Bone marrow (tissue), 2 donors: Measurements from ENCODE around the gene MATK.

ENCODE experiments used
- DNase-seq, 2 donors: peaks; one replicate each; lab custom pipeline; 2025; lab: John Stamatoyannopoulos, UW

MATK gene

DNA sequence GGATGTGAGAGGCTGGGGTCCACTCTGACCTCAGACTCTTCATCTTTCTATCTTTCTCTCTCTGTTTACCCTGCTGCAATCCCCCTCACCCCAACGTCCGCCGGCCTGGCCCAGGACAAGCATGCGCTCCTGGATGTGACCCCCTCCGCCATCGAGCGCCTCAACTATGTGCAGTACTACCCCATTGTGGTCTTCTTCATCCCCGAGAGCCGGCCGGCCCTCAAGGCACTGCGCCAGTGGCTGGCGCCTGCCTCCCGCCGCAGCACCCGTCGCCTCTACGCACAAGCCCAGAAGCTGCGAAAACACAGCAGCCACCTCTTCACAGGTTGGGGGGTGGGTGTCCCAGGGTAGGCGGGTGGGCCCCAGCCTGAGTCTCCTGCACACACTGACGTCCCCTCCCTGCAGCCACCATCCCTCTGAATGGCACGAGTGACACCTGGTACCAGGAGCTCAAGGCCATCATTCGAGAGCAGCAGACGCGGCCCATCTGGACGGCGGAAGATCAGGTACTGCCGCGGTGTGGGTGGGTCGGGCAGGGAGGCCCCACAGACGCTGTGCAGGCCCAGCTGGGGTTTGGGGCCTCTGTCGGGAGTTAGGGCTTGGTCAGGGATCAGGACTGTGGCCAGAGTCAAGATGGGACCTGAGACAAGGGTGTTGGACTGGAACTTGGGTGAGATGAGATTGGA, 39.7 kb downstream of the MATK start:
- no peak for DNase-seq

GRCh38 chr19:3745363-3746045, 40.7 kb downstream of the MATK start:
- no peak for DNase-seq

DNA sequence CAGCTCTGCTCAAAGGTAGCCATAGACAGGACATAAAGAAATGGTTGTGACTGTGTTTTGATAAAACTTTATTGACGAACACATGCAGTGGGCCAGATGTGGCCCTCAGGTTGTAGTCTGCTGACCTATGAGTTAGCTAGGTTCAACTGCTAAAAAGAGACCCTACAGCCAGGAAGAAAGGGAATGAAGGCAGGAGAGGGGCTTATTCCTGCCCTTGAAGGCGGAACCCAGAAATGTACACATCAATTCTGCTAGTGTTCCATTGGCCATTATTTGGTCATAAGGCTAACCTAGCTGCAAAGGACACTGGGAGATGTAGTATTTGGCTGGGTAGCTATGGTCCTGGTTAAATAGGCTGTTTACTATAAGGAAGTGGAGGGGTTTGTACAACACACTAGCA, 42.7 kb downstream of the MATK start:
- no peak for DNase-seq

DNA sequence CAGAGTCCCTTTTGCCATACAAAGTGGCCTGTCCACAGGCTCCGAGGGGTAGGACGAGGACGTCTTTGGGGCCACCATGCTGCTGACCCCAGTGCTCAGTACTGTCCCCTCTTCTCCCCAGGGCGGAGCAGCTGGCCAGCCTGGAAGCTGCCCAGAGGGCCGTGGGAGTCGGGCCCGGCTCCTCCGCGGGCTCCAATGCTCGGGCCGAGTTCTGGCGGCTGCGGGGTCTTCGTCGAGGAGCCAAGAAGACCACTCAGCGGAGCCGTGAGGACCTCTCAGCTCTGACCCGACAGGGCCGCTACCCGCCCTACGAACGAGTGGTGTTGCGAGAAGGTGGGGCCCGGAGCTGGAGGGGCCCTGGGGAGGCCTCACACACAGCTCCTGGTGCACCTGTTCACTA, 45.8 kb downstream of the MATK start:
- DNase-seq, result no peak

DNA sequence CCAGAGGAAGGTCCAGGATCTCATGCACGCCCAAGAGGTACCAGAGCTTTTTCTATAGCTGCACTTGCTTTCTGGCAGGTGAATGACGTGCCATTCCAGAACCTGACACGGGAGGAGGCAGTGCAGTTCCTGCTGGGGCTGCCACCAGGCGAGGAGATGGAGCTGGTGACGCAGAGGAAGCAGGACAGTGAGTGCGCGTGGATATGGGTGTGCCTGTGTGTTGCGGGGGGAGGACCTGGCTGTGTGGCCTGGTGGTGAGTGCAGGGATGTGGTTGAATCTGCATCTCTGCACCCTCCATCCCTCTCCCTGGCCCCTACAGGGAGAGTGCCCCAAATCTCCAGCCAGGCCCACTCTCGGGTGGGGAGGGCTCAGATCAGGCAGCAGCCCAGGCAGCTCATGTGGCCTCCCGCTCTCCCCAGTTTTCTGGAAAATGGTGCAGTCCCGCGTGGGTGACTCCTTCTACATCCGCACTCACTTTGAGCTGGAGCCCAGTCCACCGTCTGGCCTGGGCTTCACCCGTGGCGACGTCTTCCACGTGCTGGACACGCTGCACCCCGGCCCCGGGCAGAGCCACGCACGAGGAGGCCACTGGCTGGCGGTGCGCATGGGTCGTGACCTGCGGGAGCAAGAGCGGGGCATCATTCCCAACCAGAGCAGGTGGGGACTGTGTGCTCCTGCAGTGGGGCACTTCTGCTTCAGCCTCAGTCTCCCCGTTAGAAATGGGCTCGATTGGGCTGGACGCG, 47.5 kb downstream of the MATK start:
- DNase-seq, result no peak

DNA sequence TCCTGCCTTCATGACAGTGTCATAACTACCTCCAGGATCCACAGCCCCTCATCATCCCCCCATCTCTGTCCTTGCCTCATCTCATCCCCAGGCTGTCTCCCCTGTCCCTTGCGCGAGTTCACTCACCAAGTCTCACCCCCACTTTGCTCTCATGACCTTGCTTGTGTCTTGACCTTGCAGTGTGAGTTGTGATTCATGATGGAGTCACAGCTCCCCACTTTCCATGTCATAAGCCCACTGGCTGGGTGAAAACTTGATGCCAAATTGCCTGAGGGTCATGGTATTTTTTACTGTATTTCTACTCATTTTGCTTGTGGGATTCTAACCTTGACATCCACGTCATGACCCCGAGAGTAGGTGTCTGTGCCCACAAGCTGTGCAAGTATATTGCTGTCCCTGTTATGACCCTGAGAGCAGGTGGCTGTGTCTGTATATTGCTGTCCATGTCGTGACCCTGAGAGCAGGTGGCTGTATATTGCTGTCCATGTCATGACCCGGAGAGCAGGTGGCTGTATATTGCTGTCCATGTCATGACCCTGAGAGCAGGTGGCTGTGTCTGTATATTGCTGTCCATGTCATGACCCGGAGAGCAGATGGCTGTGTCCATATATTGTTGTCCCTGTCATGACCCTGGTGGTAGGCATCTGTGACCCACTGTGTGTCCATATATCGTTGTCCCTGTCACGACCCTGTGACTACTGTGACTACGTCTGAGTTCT, 48.5 kb downstream of the MATK start:
- DNase-seq, result no peak

DNA sequence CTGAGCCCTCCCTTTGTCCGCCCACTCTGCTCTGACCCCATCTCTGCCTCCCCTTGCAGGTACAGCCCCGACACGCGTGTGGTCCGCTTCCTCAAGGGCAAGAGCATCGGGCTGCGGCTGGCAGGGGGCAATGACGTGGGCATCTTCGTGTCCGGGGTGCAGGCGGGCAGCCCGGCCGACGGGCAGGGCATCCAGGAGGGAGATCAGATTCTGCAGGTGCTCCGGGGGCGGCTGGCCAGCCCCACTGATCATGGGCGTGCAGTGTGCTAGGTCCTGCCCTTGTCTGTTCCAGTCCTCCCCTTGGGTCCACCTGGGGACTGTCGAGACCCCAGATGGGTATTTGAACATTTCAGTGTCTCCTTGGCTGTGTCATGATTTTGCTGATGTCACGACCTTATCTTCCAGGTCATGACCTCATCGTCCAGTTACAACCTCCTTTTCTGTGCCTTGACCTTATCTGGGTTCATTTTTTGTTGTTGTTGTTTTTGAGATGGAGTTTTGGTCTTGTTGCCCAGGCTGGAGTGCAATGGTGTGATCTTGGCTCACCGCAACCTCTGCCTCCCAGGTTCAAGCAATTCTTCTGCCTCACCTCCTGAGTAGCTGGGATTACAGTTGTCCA, 50.0 kb downstream of the MATK start:
- no peak for DNase-seq

- no peak for DNase-seq
These were observed 51.9 kb downstream of the MATK start for GRCh38 chr19:3734310-3734600.

DNA sequence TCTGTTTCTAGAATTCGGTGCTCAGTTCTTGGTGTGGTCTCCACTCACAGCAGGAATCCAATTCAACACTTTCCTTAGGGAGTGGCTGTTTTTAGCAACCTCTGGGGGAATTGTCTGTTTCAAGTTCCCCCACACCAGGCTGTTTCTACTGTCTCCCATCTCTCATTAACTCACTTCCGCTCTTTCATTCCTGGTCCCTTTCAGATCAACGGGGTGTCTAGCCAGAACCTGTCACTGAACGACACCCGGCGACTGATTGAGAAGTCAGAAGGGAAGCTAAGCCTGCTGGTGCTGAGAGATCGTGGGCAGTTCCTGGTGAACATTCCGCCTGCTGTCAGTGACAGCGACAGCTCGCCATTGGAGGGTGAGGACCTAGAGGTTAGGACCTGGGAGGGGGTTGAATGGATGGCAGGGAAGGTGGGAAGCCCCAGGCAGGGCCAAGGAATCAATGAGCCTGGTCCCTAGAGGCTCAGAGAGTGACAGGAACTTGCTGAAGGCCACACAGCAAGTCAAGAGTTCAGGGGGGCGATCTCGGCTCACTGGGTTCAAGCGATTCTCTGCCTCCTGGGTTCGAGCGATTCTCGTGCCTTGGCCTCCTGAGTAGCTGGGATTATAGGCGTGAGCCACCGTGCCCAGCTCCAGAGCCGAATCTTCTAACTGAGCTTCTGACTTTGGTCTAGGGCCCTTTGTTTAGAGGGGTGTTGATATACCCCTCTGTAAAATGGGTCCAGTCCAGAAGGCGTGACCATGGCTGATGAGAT, 52.5 kb downstream of the MATK start:
- DNase-seq, result no peak

GRCh38 chr19:3732108-3732507, 54.1 kb downstream of the MATK start:
- DNase-seq, result no peak

- no peak for DNase-seq
These were observed 55.7 kb downstream of the MATK start for GRCh38 chr19:3730457-3730958.
